K562 (cell line): ENCODE data around the gene GPR42. TPM values are rescaled to one million over a fixed set of nuclear protein-coding genes. Genes with fewer than 3 reads are reported as not detected.
A peak's percentile ranks its signal among the peaks of the same experiment; 100 is the strongest.

Experiments
- ATAC-seq: fragments of 200-7000 bp; cut with Tn5 transposase; 3 replicates; pipeline ENCODE4 v1.9.1; 2020; ENCODE audit warnings: moderate library complexity
- BruUV-seq: library from RNA; stranded (reverse); fragments of 400-500 nt; replicated peaks from 2 replicates; lab custom pipeline; 2021; lab: Mats Ljungman, UMichigan
- CTCF ChIA-PET: fragments of 300-600 bp; formaldehyde crosslinking; extraction: SDS; loops from one replicate; lab custom pipeline; 2021; ENCODE audit warnings: low intra/inter-chr PET ratio; lab: Yijun Ruan, JAX
- POLR2A ChIA-PET: fragments of 300-600, 350-650 bp; sonication (Branson Sonifier 250); formaldehyde crosslinking; extraction: SDS; loops from one replicate; lab custom pipeline; 2021; ENCODE audit warnings: antibody characterized with exemption, inconsistent platforms; lab: Yijun Ruan, JAX
- DNase-seq, 4 experiments: peaks; one replicate each; pipeline versions ENCODE4 v3.0.0 to v3.0.0-alpha.2; 2011 to 2018; ENCODE audit warnings: low spot score in 3 of 4, mixed read lengths in 3 of 4; ENCODE audit errors: extremely low read depth in 1 of 4
- FAIRE-seq: peaks from 2 replicates; lab custom pipeline; 2011; peaks lifted over from hg19 to GRCh38; lab: Jason Lieb, UNC
- H2AFZ ChIP-seq: 2 replicates; pipeline ENCODE4 v1.6.0; 2011; ENCODE audit warnings: low read depth, low read length, control low read depth, inconsistent platforms
- H3K27ac ChIP-seq: fragments of 200-600 bp; 3 replicates; pipeline ENCODE4 v1.8.0; 2011; ENCODE audit warnings: low read depth, mild to moderate bottlenecking, control low read depth, inconsistent platforms, low read length, moderate library complexity, mixed read lengths; ENCODE audit errors: extremely low read depth
- H3K27me3 ChIP-seq, 2 experiments: fragments of 300-600 bp in 1 of 2; 2 replicates in 1 of 2; 3 replicates in 1 of 2; pipeline versions ENCODE4 v1.6.0 to v1.8.0; 2011; ENCODE audit warnings: inconsistent platforms in 2 of 2, low read length in 2 of 2, mild to moderate bottlenecking in 1 of 2, mixed read lengths in 1 of 2, moderate library complexity in 1 of 2; ENCODE audit not compliant: control insufficient read depth in 2 of 2, insufficient read depth in 2 of 2
- H3K36me3 ChIP-seq: fragments of 300-600 bp; 3 replicates; pipeline ENCODE4 v1.8.0; 2011; ENCODE audit warnings: mild to moderate bottlenecking, low read length, inconsistent platforms; ENCODE audit not compliant: control insufficient read depth, insufficient read depth
- H3K4me1 ChIP-seq, 2 experiments: fragments of 200-600 bp in 1 of 2; replicated peaks in 1 of 2; 2 replicates in 1 of 2; 3 replicates in 1 of 2; pipeline versions ENCODE4 v1.5.1 to v1.8.0; 2011; ENCODE audit warnings: inconsistent platforms in 2 of 2, low read length in 2 of 2, mild to moderate bottlenecking in 1 of 2, mixed read lengths in 1 of 2, moderate library complexity in 1 of 2; ENCODE audit not compliant: control insufficient read depth in 2 of 2, insufficient read depth in 2 of 2
- H3K4me2 ChIP-seq: 2 replicates; pipeline ENCODE4 v1.6.1; 2011; ENCODE audit warnings: low read length, control low read depth, inconsistent platforms, mixed read lengths; ENCODE audit not compliant: insufficient read depth
- H3K4me3 ChIP-seq: fragments of 200-600 bp; sonication (generic), shearing (Covaris generic); 2 replicates; pipeline ENCODE4 v1.5.1; 2016; ENCODE audit warnings: control low read depth, inconsistent platforms
- H3K79me2 ChIP-seq: fragments of 200-600 bp; 3 replicates; pipeline ENCODE4 v1.8.0; 2011; ENCODE audit warnings: low read length, inconsistent platforms; ENCODE audit not compliant: control insufficient read depth, insufficient read depth
- H3K9ac ChIP-seq, 2 experiments: 2 replicates each; pipeline versions ENCODE4 v1.6.0 to v1.6.1; 2011; ENCODE audit warnings: low read depth in 2 of 2, low read length in 2 of 2, control low read depth in 1 of 2, inconsistent platforms in 1 of 2, mild to moderate bottlenecking in 1 of 2, mixed read lengths in 1 of 2; ENCODE audit not compliant: insufficient read depth in 1 of 2
- H3K9me1 ChIP-seq: one replicate; pipeline ENCODE4 v1.6.0; 2011; ENCODE audit warnings: inconsistent platforms, mild to moderate bottlenecking, low read length, moderate library complexity; ENCODE audit not compliant: control insufficient read depth, insufficient read depth
- H3K9me3 ChIP-seq: replicated peaks from 2 replicates; pipeline ENCODE4 v1.5.1; 2011; ENCODE audit warnings: low read depth, low read length, inconsistent platforms; ENCODE audit not compliant: control insufficient read depth, insufficient read depth
- H4K20me1 ChIP-seq: replicated peaks from 2 replicates; pipeline ENCODE4 v1.6.1; 2011; ENCODE audit warnings: low read length, inconsistent platforms, mixed read lengths; ENCODE audit not compliant: control insufficient read depth, insufficient read depth
- CBFA2T3 ChIP-seq: fragments of 450-650 bp; IDR thresholded peaks from 2 replicates; pipeline ENCODE4 v1.6.1; 2017
- CHD1 ChIP-seq: fragments of 200-600 bp; sonication (generic); IDR thresholded peaks from one replicate; pipeline ENCODE4 v1.6.1; 2012; ENCODE audit warnings: mild to moderate bottlenecking, moderate library complexity, low read length, inconsistent platforms
- KLF13 ChIP-seq: fragments of 450-650 bp; IDR thresholded peaks from 2 replicates; pipeline ENCODE4 v1.6.1; 2016; ENCODE audit warnings: missing genetic modification characterization, low read depth, mild to moderate bottlenecking, missing compliant biosample characterization, moderate library complexity, borderline replicate concordance
- MYC ChIP-seq, 2 experiments: fragments of 250-450 bp in 1 of 2; sonication (Bioruptor Pico) in 1 of 2; IDR thresholded peaks; 2 replicates each; pipeline versions ENCODE4 v1.5.1 to v1.6.1; 2012 to 2021; ENCODE audit warnings: low read depth in 2 of 2, borderline replicate concordance in 1 of 2, improper control_type of control experiment in 1 of 2, low read length in 1 of 2, mild to moderate bottlenecking in 1 of 2, moderate library complexity in 1 of 2
- NFE2 ChIP-seq: IDR thresholded peaks from 2 replicates; pipeline ENCODE4 v1.6.1; 2014; ENCODE audit warnings: antibody characterized with exemption, low read depth
- PHTF2 ChIP-seq: fragments of 250-450 bp; sonication (Bioruptor Pico); IDR thresholded peaks from 2 replicates; pipeline ENCODE4 v1.5.0; 2021; ENCODE audit warnings: mild to moderate bottlenecking
- RBBP5 ChIP-seq: fragments of 200-600 bp; sonication (generic); IDR thresholded peaks from 2 replicates; pipeline ENCODE4 v1.6.1; 2012; ENCODE audit warnings: borderline replicate concordance, mild to moderate bottlenecking, low read length, control low read depth, inconsistent platforms; ENCODE audit not compliant: insufficient read depth, poor library complexity, severe bottlenecking
- TGIF2 ChIP-seq: sonication (generic); formaldehyde crosslinking; IDR thresholded peaks from 2 replicates; pipeline ENCODE4 v1.8.1; 2022; ENCODE audit warnings: mild to moderate bottlenecking, missing genetic modification reagents, moderate library complexity
- ZKSCAN8 ChIP-seq: fragments of 200-800 bp; sonication (Bioruptor generic); IDR thresholded peaks from 2 replicates; pipeline ENCODE4 v1.6.1; 2016; ENCODE audit warnings: missing genetic modification characterization, missing compliant biosample characterization
- ZNF165 ChIP-seq: fragments of 250-450 bp; sonication (Bioruptor Pico); IDR thresholded peaks from 2 replicates; pipeline ENCODE4 v1.4.0; 2020; ENCODE audit warnings: borderline replicate concordance
- ZNF592 ChIP-seq: fragments of 450-650 bp; IDR thresholded peaks from 2 replicates; pipeline ENCODE4 v1.6.1; 2017; ENCODE audit warnings: antibody characterized with exemption, mild to moderate bottlenecking
- WGBS: fragments of 100-300 bp; shearing (Covaris generic); methylation state at CpG from one replicate; pipeline ENCODE4 v1.1.6; 2016; ENCODE audit warnings: low coverage, mixed read lengths; ENCODE audit not compliant: insufficient coverage; ENCODE audit errors: missing lambda C conversion rate; 5-methylcytosine and 5-hydroxymethylcytosine counted together
- in situ Hi-C: fragments of 300-500 bp; cut with MboI; formaldehyde crosslinking; loops from 4 replicates; pipeline ENCODE4 v1.15.0; 2018; ENCODE audit warnings: inconsistent platforms, mixed read lengths
- intact Hi-C: fragments of 100-400 bp; cut with micrococcal nuclease; formaldehyde crosslinking; loops from 2 replicates; pipeline ENCODE4 v1.14.2; 2022
- polyA plus RNA-seq, 8 experiments: library from polyadenylated mRNA; depleted of rRNA in 4 of 8; stranded (reverse) in 5 of 8; unstranded in 3 of 8; fragments of >200 nt; fragmentation: Nextera tagmentation in 2 of 8; fragmentation: Illumina TruSeq in 1 of 8; extraction: Ambion mirVana in 2 of 8; extraction: Trizol in 1 of 8; gene quantifications; 2 replicates each; pipeline versions ENCODE4 v1.2.1 to v1.2.3, GENCODE V29; 2011 to 2014; ENCODE audit warnings: inconsistent platforms in 1 of 8, missing spikeins in 1 of 8
- total RNA-seq, 7 experiments: library from RNA; depleted of rRNA in 6 of 7; stranded (reverse); fragments of >200 nt in 6 of 7; fragmentation: Illumina TruSeq in 2 of 7; extraction: Trizol in 2 of 7; gene quantifications; 2 replicates each; pipeline versions ENCODE4 v1.2.1 to v1.2.3, GENCODE V29; 2011 to 2021; ENCODE audit warnings: low replicate concordance in 1 of 7
- TF ChIP-seq, protein P1 (sequence below): fragments of 450-650 bp; IDR thresholded peaks from 2 replicates; pipeline ENCODE4 v1.6.1; 2018; ENCODE audit warnings: mild to moderate bottlenecking, low read depth; ENCODE audit not compliant: partially characterized antibody
- TF ChIP-seq, protein P2 (sequence below): fragments of 450-650 bp; IDR thresholded peaks from 2 replicates; pipeline ENCODE4 v1.6.1; 2016; ENCODE audit warnings: missing biosample characterization, missing genetic modification characterization

Gene GPR42
- total and polyA plus RNA-seq, 9 of the 15 experiments (the other 6 are each of a cell fraction or from before 2014, with no cell fraction given), result not detected

GRCh38 chr19:35330475-35330874 is 40.4 kb upstream of the GPR42 start (continued):
- no peak for TF ChIP-seq ZNF592
- TF ChIP-seq ZNF165 (CRISPR knock-in tag), result no peak
- TF ChIP-seq CHD1, result no peak
- no peak for TF ChIP-seq RBBP5
- TF ChIP-seq CBFA2T3, result peak; percentile 18

GRCh38 chr19:35331551-35332214 is 39.2 kb upstream of the GPR42 start:
- in situ Hi-C loops, result loop anchor here (10.0 kb wide), 1 partner anchor 57 kb away; no protein-coding TSS in a partner anchor
- H3K4me2 ChIP-seq, result no peak overlapping the region
- no TSS peak for BruUV-seq
- TF ChIP-seq PHTF2 (CRISPR knock-in tag) (no peak), TGIF2 (CRISPR knock-in tag) (no peak), MYC (IDR thresholded peaks at IDR 0.05; ENCODE audit: low read depth, low read length) (no peak), MYC (CRISPR knock-in tag; IDR thresholded peaks at IDR 0.05; ENCODE audit: borderline replicate concordance, low read depth) (no peak), NFE2 (no peak), ZKSCAN8 (CRISPR knock-in tag) (no peak), KLF13 (tag) (no peak)
- TF ChIP-seq, protein P1, sequence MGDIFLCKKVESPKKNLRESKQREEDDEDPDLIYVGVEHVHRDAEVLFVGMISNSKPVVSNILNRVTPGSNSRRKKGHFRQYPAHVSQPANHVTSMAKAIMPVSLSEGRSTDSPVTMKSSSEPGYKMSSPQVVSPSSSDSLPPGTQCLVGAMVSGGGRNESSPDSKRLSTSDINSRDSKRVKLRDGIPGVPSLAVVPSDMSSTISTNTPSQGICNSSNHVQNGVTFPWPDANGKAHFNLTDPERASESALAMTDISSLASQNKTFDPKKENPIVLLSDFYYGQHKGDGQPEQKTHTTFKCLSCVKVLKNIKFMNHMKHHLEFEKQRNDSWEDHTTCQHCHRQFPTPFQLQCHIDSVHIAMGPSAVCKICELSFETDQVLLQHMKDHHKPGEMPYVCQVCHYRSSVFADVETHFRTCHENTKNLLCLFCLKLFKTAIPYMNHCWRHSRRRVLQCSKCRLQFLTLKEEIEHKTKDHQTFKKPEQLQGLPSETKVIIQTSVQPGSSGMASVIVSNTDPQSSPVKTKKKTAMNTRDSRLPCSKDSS, result no peak
- TF ChIP-seq, protein P2, sequence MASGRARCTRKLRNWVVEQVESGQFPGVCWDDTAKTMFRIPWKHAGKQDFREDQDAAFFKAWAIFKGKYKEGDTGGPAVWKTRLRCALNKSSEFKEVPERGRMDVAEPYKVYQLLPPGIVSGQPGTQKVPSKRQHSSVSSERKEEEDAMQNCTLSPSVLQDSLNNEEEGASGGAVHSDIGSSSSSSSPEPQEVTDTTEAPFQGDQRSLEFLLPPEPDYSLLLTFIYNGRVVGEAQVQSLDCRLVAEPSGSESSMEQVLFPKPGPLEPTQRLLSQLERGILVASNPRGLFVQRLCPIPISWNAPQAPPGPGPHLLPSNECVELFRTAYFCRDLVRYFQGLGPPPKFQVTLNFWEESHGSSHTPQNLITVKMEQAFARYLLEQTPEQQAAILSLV (tag), result no peak

More at GRCh38 chr19:35331551-35332214, 39.2 kb upstream of the GPR42 start:
- Histone ChIP-seq H3K36me3 (no peaks in the 10 kb centered on the region), H3K4me3 (no peak overlapping the region), H3K4me1 (peaks cover 2 to 8% of the 10 kb centered on the region in 2 experiments; a peak in 4 of 5 replicates), H3K9me1 (no peaks in the 10 kb centered on the region), H3K9me3 (no peaks in the 10 kb centered on the region), H4K20me1 (no peaks in the 10 kb centered on the region), H2AFZ (no peak overlapping the region), H3K27me3 (no peaks in the 10 kb centered on the region), H3K9ac (no peak overlapping the region), H3K27ac (no peak overlapping the region), H3K79me2 (no peaks in the 10 kb centered on the region)
- ATAC-seq (no peak), FAIRE-seq (no peak), DNase-seq (peak in 1 of 4 experiments; percentile 3)
- intact Hi-C loops, result no loop called here
- ChIA-PET CTCF (no interaction called here), POLR2A (no interaction called here)
- WGBS, result 38% methylated on average over 11 of the region's 14 CpGs
